ENCODE results near the gene SAG. TPM values are rescaled to one million over a fixed set of nuclear protein-coding genes. Genes with fewer than 3 reads are reported as not detected.
A peak's percentile ranks its signal among the peaks of the same experiment; 100 is the strongest.

The SAG gene
- total and polyA plus RNA-seq, 2 of the 13 experiments (the other 11 are each of a cell fraction or from before 2014, with no cell fraction given) = not detected

DNA sequence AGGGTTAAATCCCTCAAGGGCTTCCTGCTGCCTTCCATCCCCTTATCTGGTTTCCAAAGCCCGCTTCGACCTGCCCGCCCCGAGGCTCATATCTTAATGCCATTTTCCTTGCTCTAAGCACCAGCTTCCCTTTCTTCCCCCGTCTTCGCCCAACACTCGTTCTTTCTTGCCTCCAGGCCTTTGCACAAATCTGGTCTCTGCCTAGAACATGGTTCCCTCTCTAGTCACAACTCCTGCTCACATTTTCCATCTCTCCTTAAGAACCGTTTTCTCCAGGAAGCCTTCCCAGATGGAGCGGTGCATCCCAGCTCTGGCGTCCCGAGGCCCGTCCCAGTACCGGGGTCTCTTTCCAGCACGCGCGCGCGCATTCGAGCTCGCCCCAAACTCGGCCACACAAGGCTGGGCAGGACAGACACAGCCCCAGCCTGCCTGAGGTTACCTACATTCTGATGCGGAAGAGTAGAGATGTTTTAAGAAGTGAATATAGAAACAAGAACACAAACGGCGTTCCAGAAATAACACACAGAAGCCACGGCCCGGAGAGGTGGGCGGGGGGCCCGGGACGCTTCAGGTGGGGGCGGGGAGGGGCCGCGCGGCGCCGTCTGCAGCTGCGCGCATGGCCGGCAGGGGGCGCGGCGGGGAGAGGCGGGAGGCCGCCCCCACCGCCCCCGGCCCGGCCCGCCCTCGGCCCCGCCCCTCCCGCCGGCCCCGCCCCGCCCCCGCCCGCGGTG, 46.3 kb downstream of the SAG start, which contains the start of gene DGKD (continued):
- TF ChIP-seq, protein P1, sequence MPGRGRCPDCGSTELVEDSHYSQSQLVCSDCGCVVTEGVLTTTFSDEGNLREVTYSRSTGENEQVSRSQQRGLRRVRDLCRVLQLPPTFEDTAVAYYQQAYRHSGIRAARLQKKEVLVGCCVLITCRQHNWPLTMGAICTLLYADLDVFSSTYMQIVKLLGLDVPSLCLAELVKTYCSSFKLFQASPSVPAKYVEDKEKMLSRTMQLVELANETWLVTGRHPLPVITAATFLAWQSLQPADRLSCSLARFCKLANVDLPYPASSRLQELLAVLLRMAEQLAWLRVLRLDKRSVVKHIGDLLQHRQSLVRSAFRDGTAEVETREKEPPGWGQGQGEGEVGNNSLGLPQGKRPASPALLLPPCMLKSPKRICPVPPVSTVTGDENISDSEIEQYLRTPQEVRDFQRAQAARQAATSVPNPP (CRISPR knock-in tag; IDR thresholded peaks at IDR 0.05) = no peak
- TF ChIP-seq CC2D1A (CRISPR knock-in tag; IDR thresholded peaks at IDR 0.05) (no peak), RXRB (CRISPR knock-in tag; IDR thresholded peaks at IDR 0.05; ENCODE audit: borderline replicate concordance) (no peak), ZNF33A (CRISPR knock-in tag; IDR thresholded peaks at IDR 0.05; ENCODE audit: borderline replicate concordance) (no peak), GLI4 (CRISPR knock-in tag; IDR thresholded peaks at IDR 0.05; ENCODE audit: borderline replicate concordance) (no peak), KMT2A (CRISPR knock-in tag; IDR thresholded peaks at IDR 0.05) (0 out of 2 replicates have a peak, but pooled peaks have one; percentile 19), ZNF382 (CRISPR knock-in tag; IDR thresholded peaks at IDR 0.05; ENCODE audit: borderline replicate concordance) (no peak), HNRNPK (IDR thresholded peaks at IDR 0.05; ENCODE audit: low read depth, low read length, poor library complexity, severe bottlenecking) (no peak), MIXL1 (CRISPR knock-in tag; IDR thresholded peaks at IDR 0.05) (0 out of 2 replicates have a peak, but pooled peaks have one; percentile 7), ZFY (CRISPR knock-in tag; IDR thresholded peaks at IDR 0.05) (peak; percentile 68), IKZF4 (CRISPR knock-in tag; IDR thresholded peaks at IDR 0.05; ENCODE audit: borderline replicate concordance, low read depth, not compliant biosample characterization) (no peak), SMYD3 (CRISPR knock-in tag; IDR thresholded peaks at IDR 0.05) (no peak), MIER3 (CRISPR knock-in tag; IDR thresholded peaks at IDR 0.05; ENCODE audit: borderline replicate concordance) (no peak; the same call in 1 of the 2 replicates), SMARCC2 (IDR thresholded peaks at IDR 0.05) (no peak), SP140L (CRISPR knock-in tag; IDR thresholded peaks at IDR 0.05; ENCODE audit: borderline replicate concordance) (no peak)
- TF ChIP-seq, protein P2, sequence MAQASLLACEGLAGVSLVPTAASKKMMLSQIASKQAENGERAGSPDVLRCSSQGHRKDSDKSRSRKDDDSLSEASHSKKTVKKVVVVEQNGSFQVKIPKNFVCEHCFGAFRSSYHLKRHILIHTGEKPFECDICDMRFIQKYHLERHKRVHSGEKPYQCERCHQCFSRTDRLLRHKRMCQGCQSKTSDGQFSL (CRISPR knock-in tag; IDR thresholded peaks at IDR 0.05) = no peak
- TF ChIP-seq, protein P3, sequence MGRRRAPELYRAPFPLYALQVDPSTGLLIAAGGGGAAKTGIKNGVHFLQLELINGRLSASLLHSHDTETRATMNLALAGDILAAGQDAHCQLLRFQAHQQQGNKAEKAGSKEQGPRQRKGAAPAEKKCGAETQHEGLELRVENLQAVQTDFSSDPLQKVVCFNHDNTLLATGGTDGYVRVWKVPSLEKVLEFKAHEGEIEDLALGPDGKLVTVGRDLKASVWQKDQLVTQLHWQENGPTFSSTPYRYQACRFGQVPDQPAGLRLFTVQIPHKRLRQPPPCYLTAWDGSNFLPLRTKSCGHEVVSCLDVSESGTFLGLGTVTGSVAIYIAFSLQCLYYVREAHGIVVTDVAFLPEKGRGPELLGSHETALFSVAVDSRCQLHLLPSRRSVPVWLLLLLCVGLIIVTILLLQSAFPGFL (CRISPR knock-in tag; IDR thresholded peaks at IDR 0.05) = no peak
- TF ChIP-seq, protein P4, sequence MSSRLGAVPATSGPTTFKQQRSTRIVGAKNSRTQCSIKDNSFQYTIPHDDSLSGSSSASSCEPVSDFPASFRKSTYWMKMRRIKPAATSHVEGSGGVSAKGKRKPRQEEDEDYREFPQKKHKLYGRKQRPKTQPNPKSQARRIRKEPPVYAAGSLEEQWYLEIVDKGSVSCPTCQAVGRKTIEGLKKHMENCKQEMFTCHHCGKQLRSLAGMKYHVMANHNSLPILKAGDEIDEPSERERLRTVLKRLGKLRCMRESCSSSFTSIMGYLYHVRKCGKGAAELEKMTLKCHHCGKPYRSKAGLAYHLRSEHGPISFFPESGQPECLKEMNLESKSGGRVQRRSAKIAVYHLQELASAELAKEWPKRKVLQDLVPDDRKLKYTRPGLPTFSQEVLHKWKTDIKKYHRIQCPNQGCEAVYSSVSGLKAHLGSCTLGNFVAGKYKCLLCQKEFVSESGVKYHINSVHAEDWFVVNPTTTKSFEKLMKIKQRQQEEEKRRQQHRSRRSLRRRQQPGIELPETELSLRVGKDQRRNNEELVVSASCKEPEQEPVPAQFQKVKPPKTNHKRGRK (CRISPR knock-in tag; IDR thresholded peaks at IDR 0.05) = no peak
- TF ChIP-seq, protein P5, sequence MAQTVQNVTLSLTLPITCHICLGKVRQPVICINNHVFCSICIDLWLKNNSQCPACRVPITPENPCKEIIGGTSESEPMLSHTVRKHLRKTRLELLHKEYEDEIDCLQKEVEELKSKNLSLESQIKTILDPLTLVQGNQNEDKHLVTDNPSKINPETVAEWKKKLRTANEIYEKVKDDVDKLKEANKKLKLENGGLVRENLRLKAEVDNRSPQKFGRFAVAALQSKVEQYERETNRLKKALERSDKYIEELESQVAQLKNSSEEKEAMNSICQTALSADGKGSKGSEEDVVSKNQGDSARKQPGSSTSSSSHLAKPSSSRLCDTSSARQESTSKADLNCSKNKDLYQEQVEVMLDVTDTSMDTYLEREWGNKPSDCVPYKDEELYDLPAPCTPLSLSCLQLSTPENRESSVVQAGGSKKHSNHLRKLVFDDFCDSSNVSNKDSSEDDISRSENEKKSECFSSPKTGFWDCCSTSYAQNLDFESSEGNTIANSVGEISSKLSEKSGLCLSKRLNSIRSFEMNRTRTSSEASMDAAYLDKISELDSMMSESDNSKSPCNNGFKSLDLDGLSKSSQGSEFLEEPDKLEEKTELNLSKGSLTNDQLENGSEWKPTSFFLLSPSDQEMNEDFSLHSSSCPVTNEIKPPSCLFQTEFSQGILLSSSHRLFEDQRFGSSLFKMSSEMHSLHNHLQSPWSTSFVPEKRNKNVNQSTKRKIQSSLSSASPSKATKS (CRISPR knock-in tag; IDR thresholded peaks at IDR 0.05) = 0 out of 2 replicates have a peak, but pooled peaks have one; percentile 46
- TF ChIP-seq, protein P6, sequence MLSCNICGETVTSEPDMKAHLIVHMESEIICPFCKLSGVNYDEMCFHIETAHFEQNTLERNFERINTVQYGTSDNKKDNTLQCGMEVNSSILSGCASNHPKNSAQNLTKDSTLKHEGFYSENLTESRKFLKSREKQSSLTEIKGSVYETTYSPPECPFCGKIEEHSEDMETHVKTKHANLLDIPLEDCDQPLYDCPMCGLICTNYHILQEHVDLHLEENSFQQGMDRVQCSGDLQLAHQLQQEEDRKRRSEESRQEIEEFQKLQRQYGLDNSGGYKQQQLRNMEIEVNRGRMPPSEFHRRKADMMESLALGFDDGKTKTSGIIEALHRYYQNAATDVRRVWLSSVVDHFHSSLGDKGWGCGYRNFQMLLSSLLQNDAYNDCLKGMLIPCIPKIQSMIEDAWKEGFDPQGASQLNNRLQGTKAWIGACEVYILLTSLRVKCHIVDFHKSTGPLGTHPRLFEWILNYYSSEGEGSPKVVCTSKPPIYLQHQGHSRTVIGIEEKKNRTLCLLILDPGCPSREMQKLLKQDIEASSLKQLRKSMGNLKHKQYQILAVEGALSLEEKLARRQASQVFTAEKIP (CRISPR knock-in tag; IDR thresholded peaks at IDR 0.05; ENCODE audit: borderline replicate concordance) = no peak
- TF ChIP-seq, protein P7, sequence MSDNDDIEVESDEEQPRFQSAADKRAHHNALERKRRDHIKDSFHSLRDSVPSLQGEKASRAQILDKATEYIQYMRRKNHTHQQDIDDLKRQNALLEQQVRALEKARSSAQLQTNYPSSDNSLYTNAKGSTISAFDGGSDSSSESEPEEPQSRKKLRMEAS (IDR thresholded peaks at IDR 0.05) = peak; percentile 62
